Testis (tissue), 3 donors: ENCODE data around the gene CREB3L2. TPM values are rescaled to one million over a fixed set of nuclear protein-coding genes. Genes with fewer than 3 reads are reported as not detected.

Source experiments
- DNase-seq: peaks from one replicate; pipeline ENCODE4 v3.0.0-alpha.2; 2019
- H3K27ac ChIP-seq, 2 donors: fragments of 200-600 bp; sonication (generic); one replicate each; pipeline ENCODE4 v1.5.1; 2019
- H3K27me3 ChIP-seq: fragments of 200-600 bp; sonication (generic); one replicate; pipeline ENCODE4 v1.5.1; 2019
- H3K36me3 ChIP-seq: fragments of 200-600 bp; sonication (generic); one replicate; pipeline ENCODE4 v1.5.1; 2017; ENCODE audit warnings: low read depth; ENCODE audit errors: missing control alignments
- H3K4me1 ChIP-seq: fragments of 200-600 bp; sonication (generic); one replicate; pipeline ENCODE4 v1.5.1; 2019
- H3K4me3 ChIP-seq, 2 donors: fragments of 200-600 bp; sonication (generic); one replicate each; pipeline ENCODE4 v1.5.1; 2017 to 2019
- H3K9me3 ChIP-seq: fragments of 200-600 bp; sonication (generic); one replicate; pipeline ENCODE4 v1.5.1; 2017
- CTCF ChIP-seq, 3 experiments: fragments of 450-650 bp in 2 of 3; fragments of 200-600 bp in 1 of 3; sonication (generic) in 1 of 3; IDR thresholded peaks; one replicate each; pipeline ENCODE4 v1.5.1; 2016 to 2019; ENCODE audit warnings: antibody characterized with exemption in 3 of 3, mild to moderate bottlenecking in 2 of 3, moderate library complexity in 1 of 3
- POLR2A ChIP-seq: fragments of 450-650 bp; IDR thresholded peaks from one replicate; pipeline ENCODE4 v1.6.1; 2017; ENCODE audit warnings: antibody characterized with exemption, mild to moderate bottlenecking, moderate library complexity
- WGBS, 2 donors: methylation state at CpG; one replicate each; pipeline ENCODE4 v1.1.5; 2018; 5-methylcytosine and 5-hydroxymethylcytosine counted together
- intact Hi-C: fragments of 100-400 bp; cut with DNase I; formaldehyde crosslinking; loops from one replicate; pipeline ENCODE4 v1.15.1; 2023; ENCODE audit warnings: low total_unique reads
- polyA plus RNA-seq: library from polyadenylated mRNA; stranded (reverse); fragments of 350-450 nt; fragmentation: Illumina TruSeq; extraction: RNeasy Lipid Tissue Mini Kit (QIAGEN cat#74804); gene quantifications from one replicate; pipeline ENCODE4 v1.2.3, GENCODE V29; 2014; ENCODE audit warnings: low read depth, low replicate concordance; ENCODE audit not compliant: insufficient read depth
- total RNA-seq, 2 donors: library from RNA; depleted of rRNA; stranded (reverse); fragments of >200 nt; gene quantifications; one replicate each; pipeline ENCODE4 v1.2.3, GENCODE V29; 2016

CREB3L2 gene
- total and polyA plus RNA-seq, 3 donors from 2014 or later: 22.0 to 23.9 (median 23.4) TPM

DNA sequence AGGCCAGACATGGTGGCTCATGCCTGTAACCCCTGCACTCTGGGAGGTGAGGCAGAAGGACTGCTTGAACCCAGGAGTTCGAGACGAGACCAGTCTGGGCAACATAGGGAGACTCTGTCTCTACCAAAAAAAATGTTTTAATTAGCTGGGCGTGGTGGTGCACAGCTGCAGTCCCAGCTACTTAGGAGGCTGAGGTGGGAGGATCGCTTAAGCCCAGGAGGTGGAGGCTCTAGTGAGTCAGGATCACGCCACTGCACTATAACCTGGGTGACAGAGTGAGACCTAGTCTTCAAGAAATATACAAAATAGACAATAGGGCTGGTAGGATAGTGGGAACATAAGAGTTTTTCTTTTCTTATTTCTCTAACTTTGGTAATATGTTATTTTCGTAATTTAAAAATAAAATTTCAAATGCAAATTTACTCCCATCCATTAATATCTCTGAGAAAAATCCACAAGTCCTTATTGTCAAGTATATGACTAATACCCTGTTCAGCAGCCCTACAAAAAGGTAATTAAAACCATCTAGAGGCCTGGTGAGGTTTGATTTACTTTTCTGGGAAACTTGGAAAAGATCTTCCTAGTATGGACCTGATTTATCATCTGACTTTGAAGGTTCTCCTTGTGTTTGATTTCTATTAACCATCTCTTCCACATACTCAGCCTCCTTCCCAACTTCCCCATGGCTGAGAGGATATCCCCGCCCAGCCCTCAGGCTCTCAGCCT, 50.0 kb downstream of the CREB3L2 start:
- Histone ChIP-seq H3K9me3 (no peaks in the 10 kb centered on the region), H3K27ac (no peak overlapping the region), H3K36me3 (no peaks in the 10 kb centered on the region), H3K4me1 (peaks cover 15% of the 10 kb centered on the region), H3K4me3 (no peak overlapping the region), H3K27me3 (no peaks in the 10 kb centered on the region)
- TF ChIP-seq CTCF (IDR thresholded peaks at IDR 0.05): no peak
- 87 to 95% methylated on average over 7 of the region's 7 CpGs for WGBS, 2 donors
- no peak for DNase-seq
- intact Hi-C loops: no loop called here

DNA sequence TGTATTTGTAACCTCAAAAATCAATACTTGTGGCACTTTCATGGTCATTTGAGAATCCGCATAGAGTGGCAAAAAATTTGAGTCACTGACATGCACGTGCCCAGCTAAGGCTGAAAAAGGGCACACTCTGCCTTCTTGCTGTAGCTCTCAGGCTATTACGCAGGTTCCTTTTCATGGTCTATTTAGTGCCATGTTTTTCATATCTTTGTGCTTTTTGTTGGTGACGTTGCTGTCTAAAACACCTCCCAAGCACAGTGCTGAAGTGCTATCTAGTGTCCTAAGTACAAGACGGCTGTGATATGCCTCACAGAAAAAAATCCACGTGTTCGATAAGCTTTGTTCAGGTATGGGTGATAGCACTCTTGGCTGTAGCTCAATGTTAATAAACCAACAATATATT, 50.9 kb downstream of the CREB3L2 start:
- Histone ChIP-seq H3K4me3 (no peak overlapping the region), H3K4me1 (peaks cover 15% of the 10 kb centered on the region), H3K36me3 (no peaks in the 10 kb centered on the region), H3K27ac (no peak overlapping the region), H3K27me3 (no peaks in the 10 kb centered on the region), H3K9me3 (no peaks in the 10 kb centered on the region)
- WGBS, 2 donors: 79 to 84% methylated on average over 7 of the region's 7 CpGs
- intact Hi-C loops: no loop called here
- no peak for DNase-seq
- TF ChIP-seq POLR2A: no peak
- TF ChIP-seq CTCF (IDR thresholded peaks at IDR 0.05): no peak

DNA sequence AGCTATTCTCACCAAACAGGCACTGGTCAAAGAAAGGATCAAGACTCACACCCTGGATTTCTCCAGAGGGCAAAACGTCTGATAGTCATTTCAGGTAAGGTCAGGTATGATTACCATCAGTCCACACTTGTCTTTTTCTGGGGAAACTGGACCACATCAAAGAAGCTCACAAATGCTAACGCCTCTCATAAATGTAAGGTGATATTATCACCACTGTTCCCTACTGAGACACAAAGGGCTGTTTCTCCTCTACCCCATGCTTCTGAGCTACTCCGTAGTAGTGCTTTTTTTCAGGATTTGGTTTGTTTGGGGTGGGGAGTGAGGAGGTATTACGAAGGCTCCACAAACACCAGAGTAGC, 51.6 kb downstream of the CREB3L2 start:
- Histone ChIP-seq H3K27ac (no peak overlapping the region), H3K4me1 (peaks cover 15% of the 10 kb centered on the region), H3K27me3 (no peaks in the 10 kb centered on the region), H3K36me3 (no peaks in the 10 kb centered on the region), H3K4me3 (no peak overlapping the region), H3K9me3 (no peaks in the 10 kb centered on the region)
- DNase-seq: no peak
- intact Hi-C loops: no loop called here
- 91 to 94% methylated on average over 4 of the region's 4 CpGs for WGBS, 2 donors
- no peak for TF ChIP-seq CTCF (IDR thresholded peaks at IDR 0.05)
- no peak for TF ChIP-seq POLR2A

DNA sequence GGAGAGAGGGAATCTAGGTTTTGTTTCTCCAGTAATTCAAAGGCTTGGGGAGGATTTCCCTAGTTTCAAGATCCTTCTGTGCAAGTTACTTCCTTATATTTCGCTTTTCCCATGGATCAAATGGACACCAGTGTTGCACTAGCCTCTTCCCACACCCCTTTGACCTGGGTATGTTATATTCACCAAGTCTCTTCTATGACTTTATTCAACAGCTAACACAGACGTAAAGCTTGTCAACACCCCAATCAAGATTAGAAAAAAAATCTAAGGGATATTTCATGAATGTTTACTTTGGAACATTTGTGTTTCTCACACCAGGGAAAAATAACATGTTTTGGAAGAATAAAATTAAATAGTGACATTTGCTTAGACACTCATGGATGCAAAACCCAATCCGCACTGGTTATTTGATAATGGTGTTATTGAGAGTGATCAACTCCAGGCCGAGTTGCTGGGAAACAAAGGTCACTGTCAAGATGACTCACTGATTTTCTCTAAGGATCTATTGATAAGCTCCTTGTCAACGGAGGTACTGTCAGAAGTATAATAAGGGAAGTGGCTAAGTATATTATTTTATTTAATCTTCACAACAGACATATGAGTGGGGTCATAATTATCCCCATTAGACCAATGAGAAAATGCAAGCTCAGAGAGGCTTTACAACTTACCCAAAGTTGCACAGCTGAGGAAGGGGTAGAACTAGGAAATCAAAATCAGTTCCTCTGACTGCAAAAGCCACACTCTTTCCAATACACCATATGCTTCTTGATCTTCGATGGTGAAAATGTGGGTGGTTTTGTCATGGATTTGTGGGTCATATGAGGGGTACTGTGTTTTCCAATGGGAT, 52.2 kb downstream of the CREB3L2 start:
- H3K4me3 ChIP-seq: no peak overlapping the region
- no peaks in the 10 kb centered on the region for H3K36me3 ChIP-seq
- no peaks in the 10 kb centered on the region for H3K9me3 ChIP-seq
- no peak for TF ChIP-seq POLR2A
- TF ChIP-seq CTCF (IDR thresholded peaks at IDR 0.05): no peak
- H3K27me3 ChIP-seq: no peaks in the 10 kb centered on the region
- intact Hi-C loops: no loop called here
- H3K27ac ChIP-seq: no peak overlapping the region
- 84 to 86% methylated on average over 6 of the region's 6 CpGs for WGBS, 2 donors
- DNase-seq: no peak
- peaks cover 15% of the 10 kb centered on the region for H3K4me1 ChIP-seq
